ENCODE measurements around the gene KRTAP12-2. TPM values are rescaled to one million over a fixed set of nuclear protein-coding genes. Genes with fewer than 3 reads are reported as not detected.

KRTAP12-2 gene
- total RNA-seq, 1 experiment from 2014 or later = not detected

- H3K27me3 ChIP-seq (replicated peaks; ENCODE audit: control insufficient read depth, insufficient read depth, low read length) = no peaks in the 10 kb centered on the region
- no peaks in the 10 kb centered on the region for H3K36me3 Mint-ChIP-seq (ENCODE audit: insufficient read depth, unreplicated experiment)
Measured at GRCh38 chr21:44709426-44710293, 42.9 kb upstream of the KRTAP12-2 start.

GRCh38 chr21:44708866-44709425, 42.2 kb upstream of the KRTAP12-2 start:
- Mint-ChIP-seq H3K4me1 (ENCODE audit: low read depth, unreplicated experiment) (peaks cover 7% of the 10 kb centered on the region), H3K27me3 (ENCODE audit: insufficient read depth, unreplicated experiment) (peaks cover 6% of the 10 kb centered on the region), H3K27ac (ENCODE audit: unreplicated experiment) (no peak overlapping the region), H3K4me3 (ENCODE audit: unreplicated experiment) (no peak overlapping the region), H3K9me3 (ENCODE audit: unreplicated experiment) (no peaks in the 10 kb centered on the region), H3K36me3 (ENCODE audit: insufficient read depth, unreplicated experiment) (no peaks in the 10 kb centered on the region)
- CTCF ChIA-PET = interaction anchor here (1.2 kb wide), 1 partner anchor 33 kb away, joined by 4 read pairs; no protein-coding TSS in a partner anchor
- POLR2A ChIA-PET = no interaction called here
- Histone ChIP-seq H3K4me1 (peaks cover 6% of the 10 kb centered on the region; the same call in 1 of the 2 replicates), H3K4me3 (ENCODE audit: low read depth, low read length) (no peak overlapping the region), H3K27me3 (replicated peaks; ENCODE audit: control insufficient read depth, insufficient read depth, low read length) (no peaks in the 10 kb centered on the region), H3K36me3 (ENCODE audit: control insufficient read depth, insufficient read depth, low read length) (no peaks in the 10 kb centered on the region), H3K9me3 (no peaks in the 10 kb centered on the region; the same call in 1 of the 2 replicates)
- no TSS peak for BruUV-seq (replicated peaks)
- intact Hi-C loops (cut with micrococcal nuclease; ENCODE audit: unreplicated experiment) = no loop called here
- DNase-seq = no peak
- TF ChIP-seq CTCF (IDR thresholded peaks at IDR 0.05; ENCODE audit: insufficient read depth in 1 of 2, low read depth in 1 of 2, low read length in 1 of 2, severe bottlenecking in 1 of 2, unreplicated experiment in 1 of 2) = no peak

More at GRCh38 chr21:44709426-44710293, 42.9 kb upstream of the KRTAP12-2 start:
- peaks cover 7% of the 10 kb centered on the region for H3K4me1 Mint-ChIP-seq (ENCODE audit: low read depth, unreplicated experiment)
- H3K4me3 Mint-ChIP-seq (ENCODE audit: unreplicated experiment) = no peak overlapping the region
- H3K9me3 Mint-ChIP-seq (ENCODE audit: unreplicated experiment) = no peaks in the 10 kb centered on the region
- intact Hi-C loops (cut with micrococcal nuclease; ENCODE audit: unreplicated experiment) = no loop called here
- ChIA-PET CTCF (interaction anchor here (1.1 kb wide), 1 partner anchor 11 kb away, joined by 3 read pairs; no protein-coding TSS in a partner anchor), POLR2A (no interaction called here)
- peaks cover 9% of the 10 kb centered on the region for H3K27me3 Mint-ChIP-seq (ENCODE audit: insufficient read depth, unreplicated experiment)
- BruUV-seq (replicated peaks) = no TSS peak
- Histone ChIP-seq H3K4me3 (ENCODE audit: low read depth, low read length) (no peak overlapping the region), H3K36me3 (ENCODE audit: control insufficient read depth, insufficient read depth, low read length) (no peaks in the 10 kb centered on the region), H3K4me1 (peaks cover 6% of the 10 kb centered on the region; the same call in 1 of the 2 replicates), H3K9me3 (no peaks in the 10 kb centered on the region; the same call in 1 of the 2 replicates)
- DNase-seq = no peak
- TF ChIP-seq CTCF (IDR thresholded peaks at IDR 0.05; ENCODE audit: insufficient read depth in 1 of 2, low read depth in 1 of 2, low read length in 1 of 2, severe bottlenecking in 1 of 2, unreplicated experiment in 1 of 2) = no peak
- H3K27ac Mint-ChIP-seq (ENCODE audit: unreplicated experiment) = no peak overlapping the region

GRCh38 chr21:44708213-44708865, 41.6 kb upstream of the KRTAP12-2 start:
- ChIA-PET POLR2A (no interaction called here), CTCF (interaction anchor here (1.2 kb wide), 1 partner anchor 34 kb away, joined by 4 read pairs; no protein-coding TSS in a partner anchor)
- no peak overlapping the region for H3K4me3 ChIP-seq (ENCODE audit: low read depth, low read length)
- Mint-ChIP-seq H3K4me3 (ENCODE audit: unreplicated experiment) (no peak overlapping the region), H3K27ac (ENCODE audit: unreplicated experiment) (no peak overlapping the region), H3K27me3 (ENCODE audit: insufficient read depth, unreplicated experiment) (peaks cover 6% of the 10 kb centered on the region), H3K36me3 (ENCODE audit: insufficient read depth, unreplicated experiment) (no peaks in the 10 kb centered on the region), H3K9me3 (ENCODE audit: unreplicated experiment) (no peaks in the 10 kb centered on the region), H3K4me1 (ENCODE audit: low read depth, unreplicated experiment) (peaks cover 7% of the 10 kb centered on the region)
- H3K9me3 ChIP-seq = no peaks in the 10 kb centered on the region; the same call in 1 of the 2 replicates
- no peaks in the 10 kb centered on the region for H3K27me3 ChIP-seq (replicated peaks; ENCODE audit: control insufficient read depth, insufficient read depth, low read length)
- H3K36me3 ChIP-seq (ENCODE audit: control insufficient read depth, insufficient read depth, low read length) = no peaks in the 10 kb centered on the region
- BruUV-seq (replicated peaks) = no TSS peak
- no peak for TF ChIP-seq CTCF (IDR thresholded peaks at IDR 0.05; ENCODE audit: insufficient read depth in 1 of 2, low read depth in 1 of 2, low read length in 1 of 2, severe bottlenecking in 1 of 2, unreplicated experiment in 1 of 2)
- DNase-seq = no peak
- peaks cover 6% of the 10 kb centered on the region; the same call in 1 of the 2 replicates for H3K4me1 ChIP-seq
- intact Hi-C loops (cut with micrococcal nuclease; ENCODE audit: unreplicated experiment) = no loop called here

All from Caco-2 (cell line).